GM19043 (cell line): Measurements from ENCODE around the gene ELAVL4.

Source experiments
- ATAC-seq: cut with Tn5 transposase; IDR thresholded peaks from one replicate; pipeline ENCODE4 v1.9.1; 2021; ENCODE audit warnings: low read depth; ENCODE audit not compliant: unreplicated experiment

Gene ELAVL4

DNA sequence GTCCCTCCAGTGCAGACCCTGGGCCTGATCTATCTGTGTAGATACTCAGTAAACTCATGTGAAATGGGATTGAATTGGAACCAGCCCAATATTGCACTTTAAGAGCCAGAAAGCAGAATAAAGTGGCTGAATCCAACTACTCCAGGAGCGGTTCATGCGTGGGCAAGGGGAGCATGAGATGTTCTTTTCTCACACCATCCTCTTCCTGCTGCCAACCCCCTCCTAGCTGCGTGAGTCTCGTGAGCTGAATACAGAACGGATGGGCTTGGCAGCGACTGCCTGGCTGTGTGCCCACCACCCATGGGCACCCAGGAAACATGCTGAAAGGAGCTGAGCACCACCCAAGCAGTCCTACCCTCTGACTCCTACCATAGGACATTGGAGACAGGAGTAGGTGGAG lies 128.3 kb downstream of the ELAVL4 start:
- ATAC-seq = no peak

DNA sequence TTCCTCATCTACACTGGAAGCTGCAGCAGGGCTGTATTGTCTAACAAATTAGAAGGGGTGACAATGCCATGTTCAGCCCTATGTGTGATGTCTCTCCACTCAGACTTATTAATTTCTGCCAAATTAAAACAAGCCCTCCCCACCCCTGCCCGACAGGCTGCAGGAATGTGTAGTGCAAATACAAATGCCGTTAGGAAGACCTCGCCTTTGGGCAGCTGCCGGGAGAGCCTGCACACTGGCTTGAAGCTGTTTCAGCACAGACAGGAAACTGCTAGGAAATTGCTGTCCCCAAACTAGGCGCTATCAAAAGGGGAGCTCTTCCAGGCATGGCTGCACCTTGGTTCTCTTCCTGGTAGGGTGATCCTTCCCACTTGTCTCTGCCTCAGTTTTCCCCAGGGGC lies 135.2 kb downstream of the ELAVL4 start:
- no peak for ATAC-seq

DNA sequence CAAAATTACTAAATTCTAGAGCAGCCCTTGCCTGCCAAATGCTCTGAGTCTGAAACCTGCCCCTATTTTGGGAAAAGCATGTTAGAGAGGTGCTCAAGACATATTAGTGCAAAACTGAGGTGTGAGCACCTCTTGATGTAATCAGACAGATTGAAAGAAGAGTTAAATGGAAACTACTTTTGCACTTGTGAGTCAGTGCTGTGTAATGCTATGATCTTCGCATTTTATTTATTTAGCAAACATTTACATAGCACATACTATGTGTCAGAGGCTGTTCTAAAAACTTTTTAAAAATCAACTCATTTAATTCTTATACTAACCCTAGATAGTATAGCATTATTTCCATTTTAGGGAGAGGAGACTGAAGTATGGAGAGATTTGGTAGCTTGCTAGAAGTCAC lies 138.1 kb downstream of the ELAVL4 start:
- no peak for ATAC-seq

GRCh38 chr1:50251702-50252101 lies 143.0 kb downstream of the ELAVL4 start:
- peak; percentile 75 for ATAC-seq

GRCh38 chr1:50252196-50252595 lies 143.5 kb downstream of the ELAVL4 start:
- no peak for ATAC-seq
